Measurements from ENCODE around the gene MEG3. TPM values are rescaled to one million over a fixed set of nuclear protein-coding genes. Genes with fewer than 3 reads are reported as not detected.

Gene MEG3
- total and polyA plus RNA-seq, 4 donors, result 250 to 1,152 (median 532) TPM

- 61% methylated on average over 19 of the region's 21 CpGs for WGBS (ENCODE audit: insufficient coverage)
- H3K27me3 ChIP-seq (ENCODE audit: control insufficient read depth, insufficient read depth, low read length), result peaks cover 7% of the 10 kb centered on the region
- H3K4me1 ChIP-seq (ENCODE audit: control insufficient read depth, insufficient read depth, low read length), result peaks cover 65% of the 10 kb centered on the region
- no peaks in the 10 kb centered on the region for H3K9me3 ChIP-seq (ENCODE audit: control insufficient read depth, insufficient read depth, low read length)
- H3K27ac ChIP-seq (ENCODE audit: low read depth, low read length), result no peak overlapping the region
- H3K36me3 ChIP-seq (ENCODE audit: control insufficient read depth, insufficient read depth, low read length), result peaks cover 39% of the 10 kb centered on the region
- peak in 2 of 6 donors; percentile 43 to 46 for DNase-seq (ENCODE audit: low read depth in 4 of 6, low spot score in 6 of 6)
- no peak overlapping the region for H3K4me3 ChIP-seq (ENCODE audit: low read depth, low read length)
Measured at GRCh38 chr14:100898935-100899883, 73.3 kb downstream of the MEG3 start.

- peaks cover 35% of the 10 kb centered on the region for H3K36me3 ChIP-seq (ENCODE audit: control insufficient read depth, insufficient read depth, low read length)
- DNase-seq (ENCODE audit: low read depth in 4 of 6, low spot score in 6 of 6), result peak in 1 of 6 donors; percentile 23
- WGBS (ENCODE audit: insufficient coverage), result 7% methylated on average over 8 of the region's 19 CpGs
- peaks cover 7% of the 10 kb centered on the region for H3K27me3 ChIP-seq (ENCODE audit: control insufficient read depth, insufficient read depth, low read length)
- H3K4me1 ChIP-seq (ENCODE audit: control insufficient read depth, insufficient read depth, low read length), result peaks cover 74% of the 10 kb centered on the region
- H3K9me3 ChIP-seq (ENCODE audit: control insufficient read depth, insufficient read depth, low read length), result no peaks in the 10 kb centered on the region
- H3K27ac ChIP-seq (ENCODE audit: low read depth, low read length), result no peak overlapping the region
- no peak overlapping the region for H3K4me3 ChIP-seq (ENCODE audit: low read depth, low read length)
Measured at GRCh38 chr14:100899884-100900771, 74.2 kb downstream of the MEG3 start.

GRCh38 chr14:100900837-100901390, 75.0 kb downstream of the MEG3 start:
- WGBS (ENCODE audit: insufficient coverage), result 48% methylated on average over 15 of the region's 15 CpGs
- H3K36me3 ChIP-seq (ENCODE audit: control insufficient read depth, insufficient read depth, low read length), result peaks cover 35% of the 10 kb centered on the region
- peaks cover 75% of the 10 kb centered on the region for H3K4me1 ChIP-seq (ENCODE audit: control insufficient read depth, insufficient read depth, low read length)
- peaks cover 7% of the 10 kb centered on the region for H3K27me3 ChIP-seq (ENCODE audit: control insufficient read depth, insufficient read depth, low read length)
- no peak overlapping the region for H3K27ac ChIP-seq (ENCODE audit: low read depth, low read length)
- H3K9me3 ChIP-seq (ENCODE audit: control insufficient read depth, insufficient read depth, low read length), result no peaks in the 10 kb centered on the region
- peak in 2 of 6 donors; percentile 36 to 66 for DNase-seq (ENCODE audit: low read depth in 4 of 6, low spot score in 6 of 6)
- H3K4me3 ChIP-seq (ENCODE audit: low read depth, low read length), result no peak overlapping the region

- Histone ChIP-seq H3K9me3 (ENCODE audit: control insufficient read depth, insufficient read depth, low read length) (no peaks in the 10 kb centered on the region), H3K27me3 (ENCODE audit: control insufficient read depth, insufficient read depth, low read length) (peaks cover 10% of the 10 kb centered on the region), H3K36me3 (ENCODE audit: control insufficient read depth, insufficient read depth, low read length) (peaks cover 38% of the 10 kb centered on the region), H3K4me3 (ENCODE audit: low read depth, low read length) (no peak overlapping the region), H3K27ac (ENCODE audit: low read depth, low read length) (no peak overlapping the region), H3K4me1 (ENCODE audit: control insufficient read depth, insufficient read depth, low read length) (peaks cover 72% of the 10 kb centered on the region)
- WGBS (ENCODE audit: insufficient coverage), result 75% methylated on average over 11 of the region's 12 CpGs
- no peak for DNase-seq (ENCODE audit: low read depth in 4 of 6, low spot score in 6 of 6)
Measured at GRCh38 chr14:100901391-100902183, 75.7 kb downstream of the MEG3 start.

- WGBS (ENCODE audit: insufficient coverage), result 37% methylated on average over 9 of the region's 18 CpGs
- H3K27ac ChIP-seq (ENCODE audit: low read depth, low read length), result no peak overlapping the region
Measured at GRCh38 chr14:100902295-100903133, 76.6 kb downstream of the MEG3 start.

GRCh38 chr14:100903134-100903468, 77.2 kb downstream of the MEG3 start:
- Histone ChIP-seq H3K4me3 (ENCODE audit: low read depth, low read length) (no peak overlapping the region), H3K4me1 (ENCODE audit: control insufficient read depth, insufficient read depth, low read length) (peaks cover 69% of the 10 kb centered on the region), H3K36me3 (ENCODE audit: control insufficient read depth, insufficient read depth, low read length) (peaks cover 39% of the 10 kb centered on the region), H3K27ac (ENCODE audit: low read depth, low read length) (no peak overlapping the region), H3K9me3 (ENCODE audit: control insufficient read depth, insufficient read depth, low read length) (no peaks in the 10 kb centered on the region), H3K27me3 (ENCODE audit: control insufficient read depth, insufficient read depth, low read length) (peaks cover 13% of the 10 kb centered on the region)
- 74% methylated on average over 4 of the region's 10 CpGs for WGBS (ENCODE audit: insufficient coverage)
- no peak for DNase-seq (ENCODE audit: low read depth in 4 of 6, low spot score in 6 of 6)

More at GRCh38 chr14:100902295-100903133, 76.6 kb downstream of the MEG3 start:
- DNase-seq (ENCODE audit: low read depth in 4 of 6, low spot score in 6 of 6), result peak in 2 of 6 donors; percentile 25 to 57
- peaks cover 69% of the 10 kb centered on the region for H3K4me1 ChIP-seq (ENCODE audit: control insufficient read depth, insufficient read depth, low read length)
- H3K27me3 ChIP-seq (ENCODE audit: control insufficient read depth, insufficient read depth, low read length), result peaks cover 12% of the 10 kb centered on the region
- H3K36me3 ChIP-seq (ENCODE audit: control insufficient read depth, insufficient read depth, low read length), result peaks cover 39% of the 10 kb centered on the region
- no peak overlapping the region for H3K4me3 ChIP-seq (ENCODE audit: low read depth, low read length)
- no peaks in the 10 kb centered on the region for H3K9me3 ChIP-seq (ENCODE audit: control insufficient read depth, insufficient read depth, low read length)

GRCh38 chr14:100903672-100904185, 77.8 kb downstream of the MEG3 start, which contains the start of gene RTL1:
TSS of gene RTL1 (minus strand) at chr14:100903722. CDS start at chr14:100884788, 18,934 bp downstream.
- Histone ChIP-seq H3K27ac (ENCODE audit: low read depth, low read length) (no peak within 1 kb of the TSS), H3K27me3 (ENCODE audit: control insufficient read depth, insufficient read depth, low read length) (peaks cover 13% of the 10 kb centered on the region)

More at GRCh38 chr14:100903672-100904185, 77.8 kb downstream of the MEG3 start, which contains the start of gene RTL1:
- 80% methylated on average over 6 of the region's 12 CpGs for WGBS (ENCODE audit: insufficient coverage)
- Histone ChIP-seq H3K4me1 (ENCODE audit: control insufficient read depth, insufficient read depth, low read length) (peaks cover 64% of the 10 kb centered on the region), H3K36me3 (ENCODE audit: control insufficient read depth, insufficient read depth, low read length) (peaks cover 39% of the 10 kb centered on the region), H3K9me3 (ENCODE audit: control insufficient read depth, insufficient read depth, low read length) (no peaks in the 10 kb centered on the region), H3K4me3 (ENCODE audit: low read depth, low read length) (no peak within 1 kb of the TSS)
- no peak for DNase-seq (ENCODE audit: low read depth in 4 of 6, low spot score in 6 of 6)
